ENCODE results near the gene IL13RA1.

DNA sequence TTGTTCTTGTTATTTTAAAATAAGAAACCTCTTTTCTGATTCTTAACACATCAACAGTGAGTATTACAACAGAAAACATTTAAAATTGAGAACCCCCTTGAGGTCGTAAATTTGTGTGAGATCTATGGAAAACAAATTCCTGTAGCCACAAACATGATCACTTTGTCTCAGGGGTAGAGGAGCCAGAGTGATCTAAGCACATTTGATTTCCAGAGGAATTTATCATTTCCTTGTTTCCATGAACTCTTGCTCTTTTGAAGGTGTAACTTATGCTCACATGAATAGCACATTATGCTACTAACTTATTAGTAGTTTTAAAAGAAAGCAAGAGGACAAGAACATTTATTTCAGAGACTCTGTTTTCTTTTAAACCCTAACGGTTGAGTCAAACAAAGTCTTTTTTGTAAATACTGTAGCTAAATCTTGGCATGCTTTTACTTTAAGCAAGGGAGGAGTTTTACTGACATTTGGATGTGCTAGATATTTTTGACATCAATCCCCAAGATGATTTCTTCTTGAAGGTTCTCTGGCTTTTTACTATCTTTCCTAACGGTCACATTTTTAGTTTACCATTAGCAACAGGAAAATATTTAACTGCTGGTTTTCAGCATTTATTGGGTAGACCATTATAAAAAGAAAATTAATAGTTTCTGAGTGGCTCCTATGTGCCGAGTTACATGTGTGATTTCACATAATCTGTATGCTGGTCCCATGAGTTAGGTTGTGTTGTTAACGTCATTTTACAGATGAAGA lies 68.3 kb downstream of the IL13RA1 start:
- TF ChIP-seq ZNF645 (tag by site-specific recombination; IDR thresholded peaks at IDR 0.05) = no peak
- no peak for TF ChIP-seq CTCF (tag by site-specific recombination; IDR thresholded peaks at IDR 0.05)
- TF ChIP-seq SETDB1 (IDR thresholded peaks at IDR 0.05; ENCODE audit: insufficient read length, low read length) = no peak
- TF ChIP-seq, protein P1, sequence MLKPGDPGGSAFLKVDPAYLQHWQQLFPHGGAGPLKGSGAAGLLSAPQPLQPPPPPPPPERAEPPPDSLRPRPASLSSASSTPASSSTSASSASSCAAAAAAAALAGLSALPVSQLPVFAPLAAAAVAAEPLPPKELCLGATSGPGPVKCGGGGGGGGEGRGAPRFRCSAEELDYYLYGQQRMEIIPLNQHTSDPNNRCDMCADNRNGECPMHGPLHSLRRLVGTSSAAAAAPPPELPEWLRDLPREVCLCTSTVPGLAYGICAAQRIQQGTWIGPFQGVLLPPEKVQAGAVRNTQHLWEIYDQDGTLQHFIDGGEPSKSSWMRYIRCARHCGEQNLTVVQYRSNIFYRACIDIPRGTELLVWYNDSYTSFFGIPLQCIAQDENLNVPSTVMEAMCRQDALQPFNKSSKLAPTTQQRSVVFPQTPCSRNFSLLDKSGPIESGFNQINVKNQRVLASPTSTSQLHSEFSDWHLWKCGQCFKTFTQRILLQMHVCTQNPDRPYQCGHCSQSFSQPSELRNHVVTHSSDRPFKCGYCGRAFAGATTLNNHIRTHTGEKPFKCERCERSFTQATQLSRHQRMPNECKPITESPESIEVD (tag by site-specific recombination; IDR thresholded peaks at IDR 0.05) = no peak
- no peak for TF ChIP-seq REST (tag by site-specific recombination; IDR thresholded peaks at IDR 0.05)
- no peak for TF ChIP-seq ZNF211 (tag by site-specific recombination; IDR thresholded peaks at IDR 0.05; ENCODE audit: low read depth)
- no peak for TF ChIP-seq ZNF132 (tag by site-specific recombination; IDR thresholded peaks at IDR 0.05; ENCODE audit: borderline replicate concordance)
- no peak for TF ChIP-seq ZNF202 (tag by site-specific recombination; IDR thresholded peaks at IDR 0.05; ENCODE audit: borderline replicate concordance)
- no peak for TF ChIP-seq ZNF768 (tag by site-specific recombination; IDR thresholded peaks at IDR 0.05)

Data from HEK293 (cell line).